ENCODE measurements around the gene CD160.
"Not testable (repeated sequence)": the region's sequence is repeated elsewhere in the genome, so short reads cannot be mapped to it uniquely, and the experiment has no call there.

CD160 gene

DNA sequence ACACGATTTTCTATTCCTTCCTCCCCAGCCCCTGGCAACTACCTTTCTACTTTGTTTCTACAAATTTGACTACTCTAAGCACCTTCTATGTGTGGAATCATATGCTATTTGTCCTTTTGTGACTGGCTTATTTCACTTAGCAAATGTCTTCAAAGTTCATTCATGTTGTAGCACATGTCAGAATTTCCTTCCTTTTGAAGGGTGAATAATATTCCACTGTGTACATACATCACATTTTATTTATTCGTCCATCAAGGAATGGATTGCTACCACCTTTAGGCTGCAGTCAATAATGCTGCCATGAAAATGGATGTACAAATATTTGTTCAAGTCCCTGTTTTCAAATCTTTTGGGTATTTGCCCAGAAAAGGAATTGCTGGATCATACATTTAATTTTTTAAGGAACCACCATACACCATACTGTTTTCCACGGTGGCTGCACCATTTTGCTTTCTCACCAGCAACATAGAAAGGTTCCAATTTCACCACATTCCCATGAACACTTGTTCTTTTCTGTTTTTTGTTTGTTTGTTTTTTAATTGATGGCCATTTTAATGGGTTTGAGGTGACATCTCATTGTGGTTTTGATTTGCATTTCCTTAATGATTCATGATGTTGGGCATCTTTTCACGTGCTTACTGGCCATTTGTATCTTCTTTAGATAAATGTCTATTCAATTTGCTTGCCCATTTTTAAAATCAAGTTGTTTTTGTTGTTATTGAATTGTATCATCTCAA is 8.8 kb upstream of the CD160 start:
- no peak for DNase-seq (ENCODE audit: low spot score)

DNA sequence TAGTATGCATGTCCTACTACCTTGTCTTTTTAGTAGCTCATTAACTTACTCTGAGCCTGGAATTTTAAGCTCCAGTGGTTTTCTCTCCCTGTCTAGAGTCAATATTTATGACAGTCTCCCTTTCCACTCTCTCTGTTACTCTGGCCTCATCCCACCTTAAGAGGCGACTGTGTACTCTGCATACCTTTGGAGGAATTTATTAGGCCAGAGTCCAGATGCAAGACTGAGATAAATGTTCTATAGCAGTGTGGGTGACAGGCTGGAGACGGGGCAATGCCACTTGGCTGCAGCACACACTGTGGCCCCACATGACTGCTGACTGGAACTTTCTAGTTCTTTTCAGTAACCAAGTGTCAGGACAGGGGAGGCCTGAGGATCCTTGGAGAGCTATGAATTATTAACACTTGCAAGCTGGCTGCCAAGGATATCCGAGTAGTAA is 8.1 kb upstream of the CD160 start:
- no peak for DNase-seq (ENCODE audit: low spot score)

DNA sequence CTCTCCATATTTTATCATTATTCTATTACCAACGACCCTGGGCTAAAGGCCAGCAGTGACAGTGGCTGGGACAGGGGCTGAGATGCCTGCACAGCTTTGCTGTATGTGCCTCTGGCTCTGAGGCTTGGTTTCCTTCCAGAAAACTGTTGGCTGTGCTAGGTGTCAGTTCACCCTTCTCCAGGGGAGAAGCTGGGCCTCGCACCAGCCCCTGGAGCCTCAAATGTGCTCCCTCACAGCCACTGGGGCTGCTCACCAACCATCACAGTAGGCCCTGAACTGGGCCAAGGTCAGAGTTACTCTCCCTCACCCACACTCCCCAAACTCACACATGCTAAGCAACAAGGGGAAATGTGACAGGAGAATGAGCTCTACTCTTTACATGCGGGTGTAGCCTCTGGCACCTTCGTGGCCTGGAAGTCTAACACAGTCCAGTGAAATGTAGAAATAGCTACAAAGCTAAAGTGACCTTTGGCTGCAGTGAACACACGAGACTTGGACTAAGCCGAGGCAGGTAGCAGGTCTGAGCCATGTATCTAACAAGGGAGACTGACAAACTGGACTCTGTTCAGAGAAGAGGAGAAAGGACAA is 4.7 kb upstream of the CD160 start:
- DNase-seq (ENCODE audit: low spot score): no peak

DNA sequence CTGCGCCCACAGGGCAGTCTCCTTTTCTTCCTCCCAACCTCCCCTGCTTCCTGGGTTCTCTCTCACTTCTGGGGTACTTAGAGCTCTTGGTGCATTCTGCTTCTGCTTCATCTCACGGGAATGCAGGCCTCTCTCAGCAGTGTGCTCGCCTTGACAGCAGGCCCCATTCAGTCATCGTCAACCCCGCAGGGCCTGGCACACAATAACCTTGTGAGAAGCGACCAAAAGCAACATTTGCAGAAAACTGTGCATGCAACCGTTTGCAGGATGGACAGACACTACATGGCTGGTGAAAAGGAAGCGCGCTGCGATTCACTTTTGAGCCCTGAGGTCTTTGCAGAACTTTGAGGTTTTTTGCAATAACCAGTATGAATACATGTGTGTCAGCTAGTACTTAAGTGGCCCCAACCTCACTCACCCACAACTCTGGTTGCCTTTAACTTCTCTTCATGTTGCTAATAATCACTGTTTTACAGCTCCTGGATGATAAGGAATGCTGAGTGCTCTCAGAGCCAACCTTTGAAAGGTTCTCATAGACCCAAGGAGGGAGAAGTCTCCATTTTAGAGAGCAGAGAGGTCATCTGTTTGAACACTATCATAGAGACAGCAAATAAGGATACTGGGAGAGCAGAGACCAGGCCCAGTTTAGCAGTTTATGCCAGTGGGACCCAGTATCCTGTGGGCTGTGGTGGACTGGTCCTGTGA is 2.5 kb upstream of the CD160 start:
- no peak for DNase-seq (ENCODE audit: low spot score)

DNA sequence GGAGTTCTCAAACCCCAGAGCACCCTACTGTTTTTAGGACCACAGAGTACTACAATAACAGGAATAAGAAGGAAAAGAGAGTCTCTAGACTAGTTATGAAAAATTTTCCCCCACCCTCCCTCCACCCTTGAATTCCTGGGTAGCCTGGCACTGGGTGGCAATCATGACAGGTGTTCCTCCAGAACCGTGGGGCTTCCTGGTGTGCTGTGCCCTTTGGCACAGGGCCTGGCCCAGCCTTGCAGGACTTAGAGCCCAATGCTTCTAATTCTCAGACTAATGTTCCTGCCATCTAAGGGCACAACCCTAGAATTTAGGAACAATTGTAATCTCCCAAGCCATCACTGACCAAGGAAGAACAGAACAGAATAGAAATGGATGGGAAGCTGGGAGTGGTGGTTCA is 1.5 kb upstream of the CD160 start:
- no peak for DNase-seq (ENCODE audit: low spot score)

DNA sequence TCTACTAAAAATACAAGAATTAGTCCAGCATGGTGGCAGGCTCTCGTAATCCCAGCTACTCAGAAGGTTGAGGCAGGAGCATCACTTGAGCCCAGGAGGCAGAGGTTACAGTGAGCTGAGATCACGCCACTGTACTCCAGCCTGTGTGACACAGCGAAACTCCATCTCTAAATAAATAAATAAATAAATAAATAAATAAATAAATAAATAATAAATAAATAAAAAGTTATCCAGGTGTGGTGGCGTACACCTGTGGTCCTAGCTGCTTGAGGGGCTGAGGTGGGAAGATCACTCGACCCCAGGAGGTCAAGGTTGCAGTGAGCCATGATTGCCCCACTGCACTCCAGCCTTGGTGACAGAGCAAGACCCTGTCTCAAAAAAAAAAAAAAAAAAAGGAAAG is 834 bp upstream of the CD160 start:
- not testable (repeated sequence) for DNase-seq (ENCODE audit: low spot score)

DNA sequence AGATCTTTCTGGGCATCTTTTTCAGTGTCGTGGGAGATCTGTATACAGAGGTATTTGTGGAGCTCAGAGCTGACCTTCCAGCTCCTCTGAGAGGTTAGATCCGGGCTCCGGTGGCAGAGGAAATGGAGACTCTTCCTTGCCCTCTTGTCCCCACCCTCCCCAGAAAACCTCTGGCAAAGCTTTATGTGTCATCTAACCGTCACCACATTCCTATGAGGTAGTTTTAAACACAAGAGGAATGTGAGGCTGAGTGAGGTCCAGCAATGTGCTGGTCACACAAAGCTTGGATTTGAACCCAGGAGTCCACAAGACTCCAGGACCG is 1.2 kb downstream of the CD160 start:
- DNase-seq (ENCODE audit: low spot score): no peak

DNA sequence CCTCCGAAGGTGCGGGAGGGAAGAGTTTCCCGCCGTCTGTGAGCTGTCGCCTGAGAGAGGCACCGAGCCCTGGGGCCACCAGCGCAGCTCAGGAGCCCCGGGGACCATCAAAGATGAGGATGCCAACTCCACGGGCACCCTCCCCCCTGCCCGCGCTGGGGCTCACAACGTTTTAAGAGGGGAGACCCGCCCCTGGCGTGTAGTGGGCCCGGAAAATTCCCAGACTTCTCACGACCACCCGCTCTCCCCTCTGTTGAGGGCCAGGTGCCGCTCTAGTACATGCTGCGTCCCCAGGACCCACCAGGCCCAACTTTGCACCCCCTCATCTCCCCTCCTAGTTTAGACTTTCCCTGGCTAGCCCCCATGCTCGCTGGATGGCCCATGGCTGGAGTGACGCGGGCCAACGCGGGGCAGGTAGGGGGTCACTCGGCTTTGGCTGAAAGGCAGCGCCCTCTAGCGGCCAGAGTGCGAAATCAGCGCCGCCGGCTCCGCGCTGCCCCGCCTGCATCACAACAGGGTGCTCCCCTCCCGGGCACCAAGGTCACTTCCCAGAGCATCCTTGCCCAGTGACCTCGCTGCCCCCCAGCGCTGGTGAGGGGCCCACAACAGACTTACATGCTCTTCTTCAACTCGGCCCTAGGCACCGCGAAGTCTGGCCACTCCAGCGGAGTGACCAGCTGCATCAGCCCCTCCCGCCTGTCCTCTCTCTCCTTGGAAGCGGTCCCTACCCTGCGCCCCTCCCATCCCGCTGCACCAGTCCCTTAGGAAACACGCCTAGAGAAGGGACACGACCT is 1.8 kb downstream of the CD160 start:
- peak; percentile 77 for DNase-seq (ENCODE audit: low spot score)

DNA sequence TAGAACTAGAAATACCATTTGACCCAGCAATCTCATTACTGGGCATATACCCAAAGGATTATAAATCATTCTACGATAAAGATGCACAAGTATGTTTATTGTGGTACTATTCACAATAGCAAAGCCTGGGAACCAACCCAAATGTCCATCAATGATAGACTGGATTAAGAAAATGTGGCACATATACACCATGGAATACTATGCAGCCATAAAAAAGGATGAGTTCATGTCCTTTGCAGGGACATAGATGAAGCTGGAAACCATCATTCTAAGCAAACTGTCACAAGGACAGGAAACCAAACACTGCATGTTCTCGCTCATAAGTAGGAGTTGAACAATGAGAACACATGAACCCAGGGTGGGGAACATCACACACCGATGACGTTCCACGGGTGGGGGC is 6.9 kb downstream of the CD160 start:
- not testable (repeated sequence) for DNase-seq (ENCODE audit: low spot score)

DNA sequence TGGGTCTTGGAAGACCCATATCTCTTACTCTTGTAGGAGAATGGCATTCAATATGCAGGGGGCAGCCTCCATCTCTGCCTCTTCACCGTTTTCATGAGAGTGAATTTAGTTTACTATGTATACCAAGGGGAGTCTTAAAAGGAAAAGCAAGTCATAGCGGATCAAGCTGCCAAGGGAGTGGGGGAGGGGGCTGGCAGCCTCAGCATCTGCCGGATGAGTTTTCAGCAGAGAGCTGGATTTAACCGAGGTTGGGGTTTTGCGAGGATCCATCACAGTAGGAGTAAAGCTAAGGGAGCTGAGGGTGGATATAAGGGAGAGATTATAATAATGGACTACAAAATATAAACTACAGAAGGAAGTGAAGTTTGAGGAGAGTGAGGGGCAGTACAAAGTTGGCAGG is 9.9 kb downstream of the CD160 start:
- DNase-seq (ENCODE audit: low spot score): no peak

DNA sequence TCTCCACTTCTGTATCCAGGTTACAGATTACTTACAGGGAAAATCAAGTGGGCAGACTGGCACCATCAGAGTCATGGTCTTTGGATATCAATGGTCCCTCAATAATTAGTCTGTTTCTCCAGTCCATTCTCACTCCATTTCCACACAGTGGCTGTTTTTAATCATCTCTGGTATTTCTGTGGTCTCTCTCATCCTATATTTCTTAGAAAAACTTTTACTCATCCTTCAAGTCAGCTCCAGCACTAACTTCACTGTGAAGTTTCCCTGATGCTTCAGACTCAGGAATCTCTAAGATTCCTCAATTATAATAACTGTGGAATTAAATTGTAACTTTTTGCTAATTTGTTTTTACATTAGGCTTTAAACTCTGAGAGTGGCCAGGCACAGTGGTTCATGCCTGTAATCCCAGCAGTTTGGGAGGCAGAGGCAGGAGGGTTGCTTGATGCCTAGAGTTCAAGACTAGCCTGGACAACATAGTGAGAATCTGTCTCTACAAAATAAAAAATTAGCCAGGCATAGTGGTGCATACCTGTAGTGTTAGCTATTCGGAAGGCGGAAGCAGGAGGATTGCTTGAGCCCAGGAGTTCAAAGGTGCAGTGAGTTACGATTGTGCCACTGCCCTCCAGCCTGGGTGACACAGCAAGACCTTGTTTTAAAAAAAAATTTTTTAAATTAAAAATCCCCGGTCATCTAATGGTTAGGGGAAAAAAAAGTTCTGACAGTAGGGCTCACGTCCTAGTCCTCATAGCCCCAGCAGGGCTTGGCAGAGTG is 10.6 kb downstream of the CD160 start:
- no peak for DNase-seq (ENCODE audit: low spot score)

DNA sequence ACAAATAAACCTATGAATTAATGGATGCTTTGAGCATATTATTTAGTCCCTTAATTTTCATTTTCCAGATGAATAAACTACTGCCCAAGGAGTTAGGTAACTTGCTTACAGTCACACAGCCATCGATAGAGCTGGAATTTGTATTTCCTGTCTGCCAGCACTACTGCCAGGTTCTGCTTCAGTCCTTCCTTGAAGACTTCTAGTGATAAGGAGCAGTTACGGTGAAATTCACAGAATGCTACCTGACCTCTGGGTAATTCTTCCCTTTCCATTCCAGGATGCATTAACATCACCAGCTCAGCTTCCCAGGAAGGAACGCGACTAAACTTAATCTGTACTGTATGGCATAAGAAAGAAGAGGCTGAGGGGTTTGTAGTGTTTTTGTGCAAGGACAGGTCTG is 11.2 kb downstream of the CD160 start:
- no peak for DNase-seq (ENCODE audit: low spot score)

DNA sequence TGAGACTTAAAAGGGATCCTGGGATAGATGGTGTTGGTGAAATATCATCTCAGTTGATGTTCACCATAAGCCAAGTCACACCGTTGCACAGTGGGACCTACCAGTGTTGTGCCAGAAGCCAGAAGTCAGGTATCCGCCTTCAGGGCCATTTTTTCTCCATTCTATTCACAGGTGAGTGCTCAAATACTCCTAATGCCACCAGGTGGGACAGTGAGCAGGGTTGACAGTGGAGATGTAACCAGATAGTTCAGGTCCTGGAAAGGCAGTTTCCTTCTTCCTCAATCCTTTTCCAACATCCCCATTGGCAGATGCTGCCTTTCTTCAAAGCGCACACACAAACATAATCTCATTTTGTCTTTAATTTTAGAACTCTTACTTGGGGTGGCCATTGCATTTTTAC is 11.6 kb downstream of the CD160 start:
- DNase-seq (ENCODE audit: low spot score): no peak

DNA sequence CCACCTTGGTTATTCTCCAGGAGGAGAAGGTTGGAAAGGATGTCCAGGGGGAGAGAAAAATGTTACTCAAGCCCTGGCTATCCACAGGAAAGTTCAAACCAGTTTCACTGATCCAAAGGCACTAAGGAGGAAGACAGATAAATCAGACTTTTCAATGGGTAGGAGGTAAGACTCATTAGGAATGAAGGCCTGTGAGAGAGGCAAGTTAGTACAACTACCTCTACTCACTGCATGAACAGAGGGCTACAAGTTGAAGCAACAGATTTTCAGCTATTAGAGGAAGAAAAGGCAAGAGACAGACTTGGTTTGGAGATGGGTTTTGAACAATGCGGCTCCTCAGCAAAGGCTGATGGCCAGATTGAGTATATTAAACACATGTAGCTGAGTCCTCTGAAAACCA is 16.9 kb downstream of the CD160 start:
- no peak for DNase-seq (ENCODE audit: low spot score)

DNA sequence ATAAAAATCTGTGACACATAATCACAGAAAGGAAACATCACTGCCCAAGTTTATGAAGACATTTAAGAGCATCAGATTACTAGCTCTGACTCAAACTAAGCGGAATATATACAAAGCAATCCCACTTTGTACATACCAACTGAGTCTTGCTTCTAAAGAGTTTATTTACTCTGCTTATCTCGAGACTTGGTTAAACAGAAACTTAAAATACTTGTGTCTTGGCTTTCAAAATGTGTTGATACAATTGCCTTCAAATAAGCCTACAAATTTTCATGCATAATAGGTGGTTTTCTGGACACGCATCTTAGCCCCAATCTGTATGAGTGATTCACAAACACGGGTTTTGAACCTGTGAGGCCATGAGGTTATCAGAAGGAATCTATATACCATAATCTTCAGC is 21.0 kb downstream of the CD160 start:
- no peak for DNase-seq (ENCODE audit: low spot score)

DNA sequence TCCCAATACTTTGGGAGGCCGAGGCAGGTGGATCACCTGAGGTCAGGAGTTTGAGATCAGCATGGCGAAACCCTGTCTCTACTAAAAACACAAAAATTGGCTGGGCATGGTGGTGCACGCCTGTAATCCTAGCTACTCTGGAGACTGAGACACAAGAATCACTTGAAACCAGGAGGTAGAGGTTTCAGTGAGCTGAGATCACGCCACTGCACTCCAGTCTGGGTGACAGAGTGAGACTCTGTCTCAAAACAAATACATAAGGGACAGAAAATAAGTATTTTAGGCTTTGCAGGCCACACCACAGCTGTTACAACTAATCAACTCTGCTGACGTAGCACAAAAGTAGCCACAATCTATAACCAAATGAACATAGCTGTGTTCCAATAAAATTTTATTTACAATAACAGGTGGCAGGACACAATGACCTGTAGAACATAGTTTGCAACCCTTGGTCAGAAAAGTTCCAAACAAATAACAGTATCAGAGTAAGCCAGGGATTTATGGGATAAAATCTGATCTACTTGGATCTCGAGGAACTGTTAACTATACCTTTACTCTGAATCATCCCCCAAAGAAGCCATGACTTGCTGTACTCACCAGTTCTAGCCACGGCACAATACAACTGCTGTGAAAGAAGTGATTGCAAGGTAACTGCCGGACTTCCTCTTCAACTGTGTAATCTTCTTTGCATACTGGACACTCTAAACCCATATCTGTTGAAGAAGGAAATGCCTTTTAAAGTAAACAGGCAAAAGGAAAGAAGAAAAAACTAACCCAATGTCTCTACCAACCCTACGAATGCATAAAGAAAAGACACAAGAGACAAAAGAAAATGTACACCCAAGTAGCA is 28.3 kb downstream of the CD160 start:
- no peak for DNase-seq (ENCODE audit: low spot score)

DNA sequence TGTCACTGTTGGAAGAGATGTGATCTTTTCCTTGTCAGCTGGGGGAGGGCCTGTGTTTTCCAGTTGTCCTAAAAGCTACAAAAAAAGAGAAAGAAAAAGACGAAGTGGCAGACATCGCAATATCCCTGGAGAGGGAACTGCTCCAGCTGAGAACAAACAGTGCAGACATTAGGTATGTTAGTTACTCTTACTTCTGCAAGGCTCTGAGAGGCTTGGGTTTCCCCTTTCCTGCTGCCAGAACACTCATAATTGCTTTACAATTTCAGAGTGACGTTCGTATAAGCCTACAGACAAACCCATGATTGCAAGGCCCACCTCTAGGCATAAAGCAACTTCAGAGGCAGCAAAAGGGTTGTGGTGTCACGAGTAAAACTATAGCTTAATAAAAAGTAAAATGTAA is 31.1 kb downstream of the CD160 start:
- DNase-seq (ENCODE audit: low spot score): no peak

DNA sequence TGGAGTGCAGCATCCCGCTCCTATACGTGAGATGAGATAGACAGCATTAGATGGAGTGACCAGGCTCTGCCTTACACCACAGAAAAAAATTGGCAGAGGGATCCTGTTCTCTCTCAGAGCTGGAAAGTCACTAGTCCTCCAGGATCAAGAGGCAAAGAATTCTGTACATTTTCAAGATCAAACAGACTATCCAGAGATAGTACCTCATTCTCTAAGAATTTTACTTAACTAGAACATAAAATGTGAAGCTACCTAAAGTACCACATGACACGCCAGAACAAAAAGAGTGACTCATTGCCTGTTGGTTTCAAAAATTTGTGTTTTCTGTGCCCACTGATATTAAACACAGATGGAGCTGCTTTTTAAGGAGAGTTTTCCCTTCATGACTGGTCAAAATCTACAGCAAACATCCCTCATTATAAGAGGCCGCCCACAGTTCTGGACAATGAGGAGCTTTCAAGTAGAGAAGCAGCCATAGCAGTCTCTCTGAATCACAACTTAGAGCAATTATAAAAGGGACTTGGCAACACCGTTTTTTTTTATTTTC is 32.3 kb downstream of the CD160 start:
- no peak for DNase-seq (ENCODE audit: low spot score)

DNA sequence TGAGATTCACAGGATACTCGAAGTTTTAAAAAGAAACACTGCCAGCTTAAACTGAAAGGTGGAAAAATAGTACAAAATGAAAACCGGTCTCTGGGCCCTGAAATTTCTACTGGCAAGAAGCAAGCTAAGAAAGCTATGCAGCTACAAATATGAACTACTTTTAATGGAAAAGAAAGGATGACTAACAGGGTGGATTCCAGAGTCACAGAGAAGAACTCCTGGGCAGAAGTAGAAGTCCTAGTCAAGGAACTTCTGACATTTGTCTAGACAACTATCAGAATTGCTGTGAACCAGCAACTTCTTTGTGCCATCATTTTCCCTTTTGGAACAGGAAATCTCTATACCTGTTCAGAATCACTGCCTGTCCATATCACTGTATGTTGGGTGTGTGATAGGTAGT is 38.1 kb downstream of the CD160 start:
- no peak for DNase-seq (ENCODE audit: low spot score)

DNA sequence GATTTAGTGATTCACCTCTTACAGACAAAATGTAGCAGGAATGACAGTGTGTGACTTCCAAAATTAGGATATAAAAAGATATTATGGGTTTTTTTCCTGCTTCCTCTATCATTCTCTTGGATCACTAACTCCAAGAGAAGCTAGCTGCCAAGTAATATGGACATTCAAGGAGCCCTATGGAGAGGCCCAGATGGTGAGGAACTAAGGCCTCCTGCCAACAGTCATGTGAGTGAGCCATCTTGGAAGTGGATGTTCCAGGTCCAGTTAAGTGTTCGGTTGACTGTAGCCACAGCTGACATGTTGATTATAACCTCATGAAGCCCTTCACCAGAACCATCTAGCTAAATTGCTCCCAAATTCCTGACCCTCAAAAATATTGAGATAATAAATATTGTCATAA is 38.8 kb downstream of the CD160 start:
- DNase-seq (ENCODE audit: low spot score): no peak

DNA sequence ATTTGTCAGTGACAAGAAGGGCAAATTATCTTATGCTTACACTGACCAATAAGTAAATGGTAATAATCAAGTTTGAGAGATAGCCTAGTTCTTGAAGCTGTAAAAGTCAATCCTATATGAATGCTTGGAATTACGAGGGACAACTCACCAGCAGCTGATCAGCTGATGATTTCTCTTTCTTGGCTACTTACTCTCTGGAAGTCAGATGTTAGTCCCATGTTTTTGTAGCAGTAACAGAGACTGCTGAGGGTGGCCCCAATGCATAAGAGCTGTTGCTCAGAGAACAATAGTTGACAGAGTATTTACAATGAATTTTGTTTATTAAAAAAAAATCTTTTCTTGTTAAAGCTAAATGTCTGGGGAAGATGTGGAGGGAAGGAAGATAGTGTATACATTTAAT is 39.3 kb downstream of the CD160 start:
- no peak for DNase-seq (ENCODE audit: low spot score)

Data from left forelimb (tissue), 1 donor.